ENCODE measurements around the gene MAGI3.

GRCh38 chr1:113732802-113733201 lies 342.5 kb downstream of the MAGI3 start:
- no peak for TF ChIP-seq CTCF (conservative IDR thresholded peaks at IDR 0.05; ENCODE audit: low read depth, low read length)
- TF ChIP-seq EZH2 (IDR thresholded peaks at IDR 0.05; ENCODE audit: low read length, unreplicated experiment), result no peak
- TF ChIP-seq EZH2phosphoT487 (IDR thresholded peaks at IDR 0.05; ENCODE audit: borderline replicate concordance, low read length), result no peak

Measured in PC-3 (cell line).